GM21786 (cell line): ENCODE measurements around the gene KRI1.
A peak's percentile ranks its signal among the peaks of the same experiment; 100 is the strongest.
"Not testable (repeated sequence)": the region's sequence is repeated elsewhere in the genome, so short reads cannot be mapped to it uniquely, and the experiment has no call there.

ENCODE experiments used
- ATAC-seq: cut with Tn5 transposase; IDR thresholded peaks from one replicate; pipeline ENCODE4 v1.9.1; 2021; ENCODE audit not compliant: unreplicated experiment

Gene KRI1

GRCh38 chr19:10575011-10575716, 9.4 kb upstream of the KRI1 start:
- no peak for ATAC-seq

- no peak for ATAC-seq
These were observed 8.7 kb upstream of the KRI1 start for GRCh38 chr19:10574462-10574861.

- not testable (repeated sequence) for ATAC-seq
These were observed 8.0 kb upstream of the KRI1 start for GRCh38 chr19:10573793-10574192.

GRCh38 chr19:10568826-10569651, 3.2 kb upstream of the KRI1 start, which contains the start of gene CDKN2D:
CDKN2D (minus strand) TSS chr19:10568979; CDS start chr19:10568653, 326 bp downstream.
- peak; percentile 67 for ATAC-seq

- ATAC-seq, result no peak
These were observed 2.4 kb upstream of the KRI1 start for GRCh38 chr19:10568062-10568825.

- ATAC-seq, result no peak
These were observed 1.8 kb upstream of the KRI1 start for GRCh38 chr19:10567656-10568055.

- ATAC-seq, result no peak
These were observed 1.0 kb upstream of the KRI1 start for GRCh38 chr19:10566658-10567410.

GRCh38 chr19:10566408-10566657, 523 bp upstream of the KRI1 start:
- no peak for ATAC-seq

- ATAC-seq, result no peak
These were observed 713 bp downstream of the KRI1 start for GRCh38 chr19:10565028-10565566.

- ATAC-seq, result no peak
These were observed 3.2 kb downstream of the KRI1 start for GRCh38 chr19:10562609-10563008.

- no peak for ATAC-seq
These were observed 5.7 kb downstream of the KRI1 start for GRCh38 chr19:10560154-10560553.

GRCh38 chr19:10557603-10558197, 8.1 kb downstream of the KRI1 start:
- ATAC-seq, result no peak

GRCh38 chr19:10555610-10555973, 10.2 kb downstream of the KRI1 start:
- no peak for ATAC-seq

- ATAC-seq, result no peak
These were observed 10.8 kb downstream of the KRI1 start for GRCh38 chr19:10554760-10555609.

- ATAC-seq, result peak; percentile 45
These were observed 11.8 kb downstream of the KRI1 start for GRCh38 chr19:10553943-10554381.

GRCh38 chr19:10553087-10553667, 12.6 kb downstream of the KRI1 start:
- no peak for ATAC-seq

- ATAC-seq, result no peak
These were observed 13.2 kb downstream of the KRI1 start for GRCh38 chr19:10552510-10553053.

- ATAC-seq, result no peak
These were observed 14.0 kb downstream of the KRI1 start for GRCh38 chr19:10551698-10552301.
